H9 (cell line): ENCODE results near the gene CAMTA1. TPM values are rescaled to one million over a fixed set of nuclear protein-coding genes. Genes with fewer than 3 reads are reported as not detected.

ENCODE experiments used
- DNase-seq: peaks from one replicate; pipeline ENCODE4 v3.0.0-alpha.2; 2017
- H2AFZ ChIP-seq: one replicate; pipeline ENCODE4 v1.6.1; 2013; ENCODE audit warnings: mild to moderate bottlenecking, low read length, control low read depth, moderate library complexity
- H2AK5ac ChIP-seq: 2 replicates; pipeline ENCODE4 v1.6.1; 2013; ENCODE audit warnings: low read length, control low read depth, mixed read lengths; ENCODE audit not compliant: insufficient read length
- H2BK120ac ChIP-seq: one replicate; pipeline ENCODE4 v1.6.1; 2013; ENCODE audit warnings: low read depth, mild to moderate bottlenecking, low read length, control low read depth, inconsistent platforms; ENCODE audit not compliant: poor library complexity, severe bottlenecking
- H2BK12ac ChIP-seq: 2 replicates; pipeline ENCODE4 v1.6.1; 2013; ENCODE audit warnings: low read length, control low read depth, mixed read lengths, low read depth; ENCODE audit not compliant: insufficient read length
- H2BK15ac ChIP-seq: 2 replicates; pipeline ENCODE4 v1.6.1; 2013; ENCODE audit warnings: low read depth, low read length, control low read depth
- H2BK20ac ChIP-seq: one replicate; pipeline ENCODE4 v1.6.1; 2013; ENCODE audit warnings: low read depth, mild to moderate bottlenecking, low read length, control low read depth, inconsistent platforms; ENCODE audit not compliant: poor library complexity, severe bottlenecking
- H2BK5ac ChIP-seq: 2 replicates; pipeline ENCODE4 v1.6.1; 2013; ENCODE audit warnings: low read length, control low read depth, mixed read lengths; ENCODE audit not compliant: insufficient read length
- H3K14ac ChIP-seq: 2 replicates; pipeline ENCODE4 v1.6.1; 2013; ENCODE audit warnings: low read length, control low read depth; ENCODE audit not compliant: insufficient read depth
- H3K18ac ChIP-seq: 2 replicates; pipeline ENCODE4 v1.6.1; 2013; ENCODE audit warnings: low read depth, mild to moderate bottlenecking, mixed read lengths, low read length, control low read depth; ENCODE audit not compliant: insufficient read length
- H3K23ac ChIP-seq: 2 replicates; pipeline ENCODE4 v1.6.1; 2013; ENCODE audit warnings: low read length, control low read depth, mixed read lengths, low read depth; ENCODE audit not compliant: insufficient read length
- H3K23me2 ChIP-seq: 2 replicates; pipeline ENCODE4 v1.6.1; 2013; ENCODE audit warnings: low read depth, mild to moderate bottlenecking, mixed read lengths, low read length, control low read depth; ENCODE audit not compliant: insufficient read length, poor library complexity, severe bottlenecking
- H3K27ac ChIP-seq: 2 replicates; pipeline ENCODE4 v1.5.1; 2013; ENCODE audit warnings: low read length, control low read depth, mixed read lengths, low read depth; ENCODE audit not compliant: insufficient read length
- H3K27me3 ChIP-seq: 2 replicates; pipeline ENCODE4 v1.6.1; 2013; ENCODE audit warnings: low read length, control low read depth, inconsistent platforms; ENCODE audit not compliant: insufficient read depth
- H3K4ac ChIP-seq: 2 replicates; pipeline ENCODE4 v1.6.1; 2013; ENCODE audit warnings: low read depth, mild to moderate bottlenecking, control low read depth, inconsistent platforms, low read length, moderate library complexity
- H3K4me1 ChIP-seq: 2 replicates; pipeline ENCODE4 v1.6.1; 2013; ENCODE audit warnings: low read length, control low read depth, inconsistent platforms; ENCODE audit not compliant: insufficient read depth
- H3K4me2 ChIP-seq: 2 replicates; pipeline ENCODE4 v1.6.1; 2013; ENCODE audit warnings: low read length, control low read depth, mixed read lengths; ENCODE audit not compliant: insufficient read length, insufficient read depth
- H3K56ac ChIP-seq: 2 replicates; pipeline ENCODE4 v1.6.1; 2013; ENCODE audit warnings: low read depth, mild to moderate bottlenecking, mixed read lengths, low read length, control low read depth; ENCODE audit not compliant: insufficient read length
- H3K79me1 ChIP-seq: 2 replicates; pipeline ENCODE4 v1.6.1; 2013; ENCODE audit warnings: low read depth, mild to moderate bottlenecking, moderate library complexity, low read length, control low read depth, inconsistent platforms; ENCODE audit not compliant: insufficient read depth, poor library complexity, severe bottlenecking
- H3K79me2 ChIP-seq: 2 replicates; pipeline ENCODE4 v1.6.1; 2013; ENCODE audit warnings: low read length, control low read depth, inconsistent platforms; ENCODE audit not compliant: insufficient read depth
- H3K9ac ChIP-seq: 2 replicates; pipeline ENCODE4 v1.6.1; 2013; ENCODE audit warnings: low read length, control low read depth, mixed read lengths; ENCODE audit not compliant: insufficient read length; ENCODE audit errors: extremely low read depth
- H3K9me3 ChIP-seq: one replicate; pipeline ENCODE4 v1.6.1; 2013; ENCODE audit warnings: low read depth, low read length, inconsistent platforms; ENCODE audit not compliant: control insufficient read depth
- H3T11ph ChIP-seq: one replicate; pipeline ENCODE4 v1.6.1; 2013; ENCODE audit warnings: mild to moderate bottlenecking, low read length, control low read depth, inconsistent platforms
- H4K20me1 ChIP-seq: one replicate; pipeline ENCODE4 v1.6.1; 2013; ENCODE audit not compliant: control insufficient read depth, insufficient read length, insufficient read depth
- H4K5ac ChIP-seq: 2 replicates; pipeline ENCODE4 v1.6.1; 2013; ENCODE audit warnings: low read depth, mild to moderate bottlenecking, mixed read lengths, low read length, control low read depth; ENCODE audit not compliant: insufficient read length
- H4K8ac ChIP-seq: replicated peaks from 2 replicates; pipeline ENCODE4 v1.6.1; 2013; ENCODE audit warnings: low read length, control low read depth, mixed read lengths, low read depth; ENCODE audit not compliant: insufficient read length
- H4K91ac ChIP-seq: 2 replicates; pipeline ENCODE4 v1.6.1; 2013; ENCODE audit warnings: low read depth, mild to moderate bottlenecking, moderate library complexity, mixed read lengths, low read length, control low read depth; ENCODE audit not compliant: insufficient read length
- H3K27ac Mint-ChIP-seq, 3 experiments: 2 replicates in 2 of 3; 3 replicates in 1 of 3; pipeline ENCODE4 v1.8.0; 2020 to 2021; ENCODE audit warnings: mixed read lengths in 3 of 3, mild to moderate bottlenecking in 1 of 3, moderate library complexity in 1 of 3
- H3K27me3 Mint-ChIP-seq: 2 replicates; pipeline ENCODE4 v1.8.0; 2021; ENCODE audit warnings: low read depth, mild to moderate bottlenecking, moderate library complexity, mixed read lengths
- H3K36me3 Mint-ChIP-seq, 3 experiments: 2 replicates in 2 of 3; 3 replicates in 1 of 3; pipeline ENCODE4 v1.8.0; 2020 to 2021; ENCODE audit warnings: low read depth in 3 of 3, mixed read lengths in 3 of 3; ENCODE audit not compliant: insufficient read depth in 1 of 3
- H3K4me1 Mint-ChIP-seq, 2 experiments: 2 replicates each; pipeline ENCODE4 v1.8.0; 2020; ENCODE audit warnings: mixed read lengths in 2 of 2
- H3K4me3 Mint-ChIP-seq, 2 experiments: 2 replicates in 1 of 2; 3 replicates in 1 of 2; pipeline ENCODE4 v1.8.0; 2020 to 2021; ENCODE audit warnings: mild to moderate bottlenecking in 2 of 2, mixed read lengths in 2 of 2, moderate library complexity in 1 of 2
- H3K9me3 Mint-ChIP-seq, 2 experiments: 2 replicates in 1 of 2; 3 replicates in 1 of 2; pipeline ENCODE4 v1.8.0; 2020; ENCODE audit warnings: mild to moderate bottlenecking in 2 of 2, mixed read lengths in 2 of 2, moderate library complexity in 1 of 2
- CTCF ChIP-seq: fragments of 200-600 bp; sonication (generic); conservative IDR thresholded peaks from 3 replicates; pipeline ENCODE4 v1.8.0; 2021; ENCODE audit warnings: antibody characterized with exemption, mild to moderate bottlenecking
- WGBS: extraction: QIAGEN DNeasy Blood & Tissue Kit; methylation state at CpG from one replicate; pipeline ENCODE4 v1.1.7; 2013; ENCODE audit warnings: missing lambda C conversion rate, low lambda C conversion rate, mixed read lengths; ENCODE audit not compliant: insufficient read length; ENCODE audit errors: extremely low coverage; 5-methylcytosine and 5-hydroxymethylcytosine counted together
- total RNA-seq: library from RNA; stranded (reverse); gene quantifications from 2 replicates; pipeline ENCODE4 v1.2.1, GENCODE V29; 2021

The CAMTA1 gene
- total RNA-seq, 1 experiment from 2014 or later, result 115 TPM

GRCh38 chr1:7372477-7373120, 587.3 kb downstream of the CAMTA1 start:
- H3K9me3 ChIP-seq, result no peaks in the 10 kb centered on the region
- WGBS, result no CpG with 5 or more reads among the region's 19 CpGs
- peaks cover 3% of the 10 kb centered on the region for H3K27me3 Mint-ChIP-seq
- no peak overlapping the region for H4K5ac ChIP-seq
- H2BK20ac ChIP-seq, result no peak overlapping the region
- H3T11ph ChIP-seq, result no peak overlapping the region
- no peak overlapping the region for H3K14ac ChIP-seq
- no peak overlapping the region for H3K27ac ChIP-seq
- H3K27me3 ChIP-seq, result no peaks in the 10 kb centered on the region
- no peak overlapping the region for H4K91ac ChIP-seq
- H4K20me1 ChIP-seq, result no peaks in the 10 kb centered on the region
- H3K4ac ChIP-seq, result no peak overlapping the region
- no peak overlapping the region for H2BK5ac ChIP-seq
- no peak overlapping the region for H2BK120ac ChIP-seq
- no peak overlapping the region for H3K56ac ChIP-seq
- H3K4me3 Mint-ChIP-seq, result no peak overlapping the region
- no peak for DNase-seq
- no peak overlapping the region for H2AK5ac ChIP-seq
- no peak overlapping the region for H3K27ac Mint-ChIP-seq
- H3K23ac ChIP-seq, result no peak overlapping the region
- no peak overlapping the region for H2AFZ ChIP-seq
- H3K79me1 ChIP-seq, result no peaks in the 10 kb centered on the region
- peaks cover 15 to 24% of the 10 kb centered on the region in 2 experiments for H3K4me1 Mint-ChIP-seq
- no peak overlapping the region for H3K4me2 ChIP-seq
- H2BK12ac ChIP-seq, result no peak overlapping the region
- no peak overlapping the region for H3K9ac ChIP-seq
- no peaks in the 10 kb centered on the region for H3K79me2 ChIP-seq
- no peaks in the 10 kb centered on the region for H3K36me3 Mint-ChIP-seq
- H3K23me2 ChIP-seq, result no peaks in the 10 kb centered on the region
- no peak overlapping the region for H3K18ac ChIP-seq
- H2BK15ac ChIP-seq, result no peak overlapping the region
- no peaks in the 10 kb centered on the region for H3K9me3 Mint-ChIP-seq
- TF ChIP-seq CTCF, result no peak
- no peak overlapping the region for H4K8ac ChIP-seq
- no peaks in the 10 kb centered on the region for H3K4me1 ChIP-seq
